ENCODE data around the gene DCTPP1. TPM values are rescaled to one million over a fixed set of nuclear protein-coding genes. Genes with fewer than 3 reads are reported as not detected.

DCTPP1 gene
- total and polyA plus RNA-seq, 2 donors (not counting 3 experiments of a cell fraction or from before 2014, with no cell fraction given): 68.0 to 88.6 TPM

- no peaks in the 10 kb centered on the region for H4K20me1 ChIP-seq (replicated peaks; ENCODE audit: control insufficient read depth, extremely low read depth, insufficient read depth, low read length)
- CTCF ChIA-PET: no interaction called here
- peaks cover 0 to 19% of the 10 kb centered on the region in 2 experiments for H3K36me3 ChIP-seq (ENCODE audit: control insufficient read depth in 2 of 2, extremely low read depth in 1 of 2, insufficient read depth in 2 of 2, low read length in 2 of 2)
- H3K4me2 ChIP-seq (ENCODE audit: insufficient read depth, low read length): no peak overlapping the region
- H3K4me1 ChIP-seq (ENCODE audit: control insufficient read depth, extremely low read depth, insufficient read depth, low read length): peaks cover 21% of the 10 kb centered on the region
- dilution Hi-C loops (cut with MboI; ENCODE audit: extremely low pct_ligation_motif_present, low sequenced_read_pairs): no loop called here
- H3K9me1 ChIP-seq (replicated peaks; ENCODE audit: control insufficient read depth, extremely low read depth, insufficient read depth, low read length): no peaks in the 10 kb centered on the region
- intact Hi-C loops (cut with micrococcal nuclease): no loop called here
- no peak overlapping the region for H3K4me3 ChIP-seq (replicated peaks in 1 of 3; ENCODE audit: insufficient read depth in 1 of 3, low read depth in 1 of 3, low read length in 3 of 3)
- no peaks in the 10 kb centered on the region for H3K9me3 ChIP-seq (replicated peaks; ENCODE audit: control insufficient read depth, insufficient read depth, low read length)
- H3K9ac ChIP-seq (replicated peaks; ENCODE audit: extremely low read depth, insufficient read depth, low read length): no peak overlapping the region
- H3K79me2 ChIP-seq (ENCODE audit: control insufficient read depth, insufficient read depth, low read length): peaks cover 9% of the 10 kb centered on the region
- no peak overlapping the region for H3K27ac ChIP-seq (ENCODE audit: insufficient read depth, low read depth, low read length)
- FAIRE-seq (no peak), DNase-seq (ENCODE audit: low read depth, low spot score) (no peak)
- TF ChIP-seq, protein P1, sequence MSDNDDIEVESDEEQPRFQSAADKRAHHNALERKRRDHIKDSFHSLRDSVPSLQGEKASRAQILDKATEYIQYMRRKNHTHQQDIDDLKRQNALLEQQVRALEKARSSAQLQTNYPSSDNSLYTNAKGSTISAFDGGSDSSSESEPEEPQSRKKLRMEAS (IDR thresholded peaks at IDR 0.05; ENCODE audit: insufficient read depth, insufficient read length): no peak
- TF ChIP-seq CTCF (IDR thresholded peaks at IDR 0.05; ENCODE audit: extremely low read depth in 1 of 2, insufficient read depth in 1 of 2, low read depth in 1 of 2, low read length in 2 of 2) (no peak), POLR2A (IDR thresholded peaks at IDR 0.05; ENCODE audit: low read depth, low read length) (no peak), GATA2 (IDR thresholded peaks at IDR 0.05; ENCODE audit: insufficient read depth, insufficient read length, low read depth, low read length) (no peak), EZH2 (IDR thresholded peaks at IDR 0.05; ENCODE audit: borderline replicate concordance, low read depth, low read length, severe bottlenecking) (no peak), JUN (IDR thresholded peaks at IDR 0.05; ENCODE audit: borderline replicate concordance, insufficient read depth, insufficient read length, low read depth) (no peak), POLR2AphosphoS5 (IDR thresholded peaks at IDR 0.05; ENCODE audit: insufficient read depth, low read depth, low read length) (no peak), MYC (IDR thresholded peaks at IDR 0.05; ENCODE audit: low read depth, low read length) (no peak), FOS (IDR thresholded peaks at IDR 0.05; ENCODE audit: borderline replicate concordance, insufficient read depth, low read length) (no peak)
- POLR2A ChIA-PET: interaction anchor here (0.6 kb wide), 1 partner anchor 41 kb away, joined by 3 read pairs; no protein-coding TSS in a partner anchor
- no peak overlapping the region for H2AFZ ChIP-seq (ENCODE audit: low read depth, low read length)
- BruUV-seq (replicated peaks): no TSS peak
- no peaks in the 10 kb centered on the region for H3K27me3 ChIP-seq (ENCODE audit: control insufficient read depth in 2 of 2, insufficient read depth in 2 of 2, low read length in 2 of 2)
Observed at GRCh38 chr16:30397776-30398660, 31.8 kb downstream of the DCTPP1 start.

All from endothelial cell of umbilical vein (primary cell).